Smooth muscle cell (in vitro differentiated cells): ENCODE data around the gene SCN4A. TPM values are rescaled to one million over a fixed set of nuclear protein-coding genes. Genes with fewer than 3 reads are reported as not detected.
"Not testable (repeated sequence)": the region's sequence is repeated elsewhere in the genome, so short reads cannot be mapped to it uniquely, and the experiment has no call there.

Experiments used
- DNase-seq: peaks from one replicate; lab custom pipeline; 2025; ENCODE audit not compliant: unreplicated experiment; lab: John Stamatoyannopoulos, UW
- H2AFZ ChIP-seq: fragments of 200-600 bp; sonication (generic); 2 replicates; pipeline ENCODE4 v1.6.0; 2016; ENCODE audit warnings: antibody characterized with exemption, low read depth, mild to moderate bottlenecking
- H3F3A ChIP-seq: fragments of 200-600 bp; sonication (generic); 2 replicates; pipeline ENCODE4 v1.6.0; 2017; ENCODE audit warnings: antibody characterized with exemption, low read depth
- H3K27ac ChIP-seq: fragments of 200-600 bp; sonication (generic); 2 replicates; pipeline ENCODE4 v1.5.1; 2016; ENCODE audit warnings: low read depth, mild to moderate bottlenecking
- H3K27me3 ChIP-seq: fragments of 200-600 bp; sonication (generic); 2 replicates; pipeline ENCODE4 v1.6.1; 2016; ENCODE audit warnings: low read depth, mild to moderate bottlenecking
- H3K36me3 ChIP-seq: fragments of 200-600 bp; sonication (generic); 2 replicates; pipeline ENCODE4 v1.5.1; 2016; ENCODE audit warnings: low read depth
- H3K4me1 ChIP-seq: fragments of 200-600 bp; sonication (generic); 2 replicates; pipeline ENCODE4 v1.5.1; 2016; ENCODE audit warnings: low read depth
- H3K4me2 ChIP-seq: fragments of 200-600 bp; sonication (generic); 2 replicates; pipeline ENCODE4 v1.6.0; 2016; ENCODE audit warnings: mild to moderate bottlenecking
- H3K4me3 ChIP-seq: fragments of 200-600 bp; sonication (generic); 2 replicates; pipeline ENCODE4 v1.5.1; 2016; ENCODE audit warnings: mild to moderate bottlenecking
- H3K79me2 ChIP-seq: fragments of 200-600 bp; sonication (generic); 2 replicates; pipeline ENCODE4 v1.6.0; 2016; ENCODE audit warnings: low read depth, mild to moderate bottlenecking
- H3K9ac ChIP-seq: fragments of 200-600 bp; sonication (generic); 2 replicates; pipeline ENCODE4 v1.6.0; 2016; ENCODE audit warnings: low read depth
- H3K9me3 ChIP-seq: fragments of 200-600 bp; sonication (generic); replicated peaks from 2 replicates; pipeline ENCODE4 v1.5.1; 2016; ENCODE audit warnings: low read depth
- H4K20me1 ChIP-seq: fragments of 200-600 bp; sonication (generic); 2 replicates; pipeline ENCODE4 v1.6.0; 2016; ENCODE audit warnings: low read depth
- CTCF ChIP-seq: fragments of 200-600 bp; sonication (generic); IDR thresholded peaks from 2 replicates; pipeline ENCODE4 v1.5.1; 2017; ENCODE audit warnings: borderline replicate concordance, mild to moderate bottlenecking, antibody characterized with exemption; ENCODE audit not compliant: insufficient read depth, poor library complexity, severe bottlenecking
- WGBS: methylation state at CpG from one replicate; pipeline ENCODE4 v1.1.7; 2016; ENCODE audit warnings: low lambda C conversion rate; 5-methylcytosine and 5-hydroxymethylcytosine counted together
- polyA plus RNA-seq: library from polyadenylated mRNA; unstranded; fragments of >200 nt; fragmentation: Nextera tagmentation; extraction: Ambion mirVana; gene quantifications from 2 replicates; pipeline ENCODE4 v1.2.1, GENCODE V29; 2016
- total RNA-seq: library from RNA; depleted of rRNA; stranded (reverse); fragments of >200 nt; gene quantifications from 2 replicates; pipeline ENCODE4 v1.2.3, GENCODE V29; 2014

The SCN4A gene
- total and polyA plus RNA-seq, 2 experiments from 2014 or later, result under 0.01 TPM; not detected in 1

- H3K79me2 ChIP-seq, H4K20me1 ChIP-seq, H3K9ac ChIP-seq, H3K4me1 ChIP-seq, H3F3A ChIP-seq, H2AFZ ChIP-seq, H3K27ac ChIP-seq, H3K4me2 ChIP-seq, DNase-seq, H3K9me3 ChIP-seq, H3K4me3 ChIP-seq, H3K36me3 ChIP-seq: not testable (repeated sequence)
- H3K27me3 ChIP-seq, result peaks cover 15% of the 10 kb centered on the region
- peak; percentile 22 for TF ChIP-seq CTCF
- 32% methylated on average over 12 of the region's 12 CpGs for WGBS
Observed at GRCh38 chr17:63907161-63907778, 65.4 kb downstream of the SCN4A start.

- H3K4me2 ChIP-seq, H4K20me1 ChIP-seq: not testable (repeated sequence)
- WGBS, result 90% methylated on average over 8 of the region's 8 CpGs
Observed at GRCh38 chr17:63904796-63905195, 67.9 kb downstream of the SCN4A start.

GRCh38 chr17:63903787-63904201 is 68.9 kb downstream of the SCN4A start:
- H3K4me1 ChIP-seq, H2AFZ ChIP-seq, H3K9me3 ChIP-seq, H3K36me3 ChIP-seq, H4K20me1 ChIP-seq, H3F3A ChIP-seq, H3K79me2 ChIP-seq, H3K4me2 ChIP-seq, H3K27ac ChIP-seq, H3K9ac ChIP-seq, H3K4me3 ChIP-seq, DNase-seq, H3K27me3 ChIP-seq: not testable (repeated sequence)
- 41% methylated on average over 5 of the region's 5 CpGs for WGBS
- peak; percentile 48 for TF ChIP-seq CTCF

More at GRCh38 chr17:63904796-63905195, 67.9 kb downstream of the SCN4A start:
- not testable (repeated sequence) for H2AFZ ChIP-seq, H3K27ac ChIP-seq, H3K9me3 ChIP-seq, H3K79me2 ChIP-seq, H3K27me3 ChIP-seq, H3K9ac ChIP-seq, H3K36me3 ChIP-seq, DNase-seq, H3F3A ChIP-seq, H3K4me1 ChIP-seq, H3K4me3 ChIP-seq

GRCh38 chr17:63901971-63902370 is 70.7 kb downstream of the SCN4A start:
- H3K36me3 ChIP-seq, H3K27me3 ChIP-seq, DNase-seq, H3K4me3 ChIP-seq, H3K9me3 ChIP-seq, H2AFZ ChIP-seq, H3K27ac ChIP-seq, H3K4me2 ChIP-seq, H3K9ac ChIP-seq, H3F3A ChIP-seq, H3K79me2 ChIP-seq, H4K20me1 ChIP-seq, H3K4me1 ChIP-seq: not testable (repeated sequence)
- 82% methylated on average over 2 of the region's 2 CpGs for WGBS

GRCh38 chr17:63898899-63899798 is 73.6 kb downstream of the SCN4A start:
- H3K9me3 ChIP-seq, DNase-seq: not testable (repeated sequence)
- WGBS, result 86% methylated on average over 6 of the region's 6 CpGs

GRCh38 chr17:63896524-63897354 is 76.0 kb downstream of the SCN4A start, which contains the start of gene CSH1:
CSH1 (minus strand) TSS chr17:63896574; CDS start chr17:63896511, 63 bp downstream.
- not testable (repeated sequence) for H3K4me1 ChIP-seq, H3K9ac ChIP-seq, H3K4me3 ChIP-seq, DNase-seq, H3K27ac ChIP-seq, H3K4me2 ChIP-seq, H3K79me2 ChIP-seq, H3K27me3 ChIP-seq, H3K9me3 ChIP-seq, H2AFZ ChIP-seq, H3K36me3 ChIP-seq, H3F3A ChIP-seq, H4K20me1 ChIP-seq
- WGBS, result 94% methylated on average over 7 of the region's 14 CpGs

More at GRCh38 chr17:63898899-63899798, 73.6 kb downstream of the SCN4A start:
- H3K4me1 ChIP-seq, H3K36me3 ChIP-seq, H3K4me3 ChIP-seq, H2AFZ ChIP-seq, H3K4me2 ChIP-seq, H3K9ac ChIP-seq, H4K20me1 ChIP-seq, H3F3A ChIP-seq, H3K79me2 ChIP-seq, H3K27me3 ChIP-seq, H3K27ac ChIP-seq: not testable (repeated sequence)
